ENCODE data around the gene CD58. TPM values are rescaled to one million over a fixed set of nuclear protein-coding genes. Genes with fewer than 3 reads are reported as not detected.

Gene CD58
- total RNA-seq, 2 experiments from 2014 or later = 8.1 to 8.2 TPM

GRCh38 chr1:116491700-116492357, 79.0 kb downstream of the CD58 start:
- DNase-seq = no peak
- Mint-ChIP-seq H3K4me1 (peaks cover 8% of the 10 kb centered on the region), H3K9me3 (no peaks in the 10 kb centered on the region), H3K27ac (no peak overlapping the region), H3K4me3 (no peak overlapping the region), H3K36me3 (no peaks in the 10 kb centered on the region), H3K27me3 (no peaks in the 10 kb centered on the region)

GRCh38 chr1:116490588-116490987, 80.2 kb downstream of the CD58 start:
- Mint-ChIP-seq H3K27me3 (no peaks in the 10 kb centered on the region), H3K36me3 (no peaks in the 10 kb centered on the region), H3K27ac (no peak overlapping the region), H3K9me3 (no peaks in the 10 kb centered on the region), H3K4me1 (peaks cover 5% of the 10 kb centered on the region), H3K4me3 (no peak overlapping the region)
- no peak for DNase-seq

DNA sequence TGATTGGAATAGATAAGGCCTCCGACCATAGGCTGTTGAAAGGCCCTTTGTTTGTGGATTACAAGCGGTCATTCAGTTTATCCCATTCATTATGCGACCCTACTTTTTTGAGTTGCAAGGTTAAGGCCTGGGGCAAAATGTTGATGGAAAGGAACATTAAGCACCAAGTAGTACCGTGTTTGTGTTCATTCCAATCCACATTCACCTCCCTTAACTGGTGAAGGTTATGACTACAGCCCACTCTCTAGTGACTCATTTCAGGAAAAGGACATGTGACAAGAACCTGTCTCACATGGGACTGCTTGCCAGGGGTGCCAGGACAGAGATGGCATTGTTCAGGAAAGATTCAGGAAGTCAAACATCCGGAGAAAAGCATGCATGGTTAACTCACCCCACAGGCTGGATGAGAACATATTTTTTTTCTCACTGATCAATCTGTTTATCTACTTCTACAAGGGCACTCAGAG, 81.6 kb downstream of the CD58 start:
- peaks cover 5% of the 10 kb centered on the region for H3K4me1 Mint-ChIP-seq
- no peak overlapping the region for H3K27ac Mint-ChIP-seq
- no peaks in the 10 kb centered on the region for H3K27me3 Mint-ChIP-seq
- H3K9me3 Mint-ChIP-seq = no peaks in the 10 kb centered on the region
- no peak overlapping the region for H3K4me3 Mint-ChIP-seq
- no peaks in the 10 kb centered on the region for H3K36me3 Mint-ChIP-seq
- DNase-seq = no peak

GRCh38 chr1:116488071-116488470, 82.8 kb downstream of the CD58 start:
- Mint-ChIP-seq H3K27ac (no peak overlapping the region), H3K36me3 (no peaks in the 10 kb centered on the region), H3K27me3 (no peaks in the 10 kb centered on the region), H3K9me3 (no peaks in the 10 kb centered on the region), H3K4me3 (no peak overlapping the region), H3K4me1 (peaks cover 5% of the 10 kb centered on the region)
- no peak for DNase-seq

- H3K4me3 Mint-ChIP-seq = no peak overlapping the region
- no peaks in the 10 kb centered on the region for H3K27me3 Mint-ChIP-seq
- H3K9me3 Mint-ChIP-seq = no peaks in the 10 kb centered on the region
- H3K4me1 Mint-ChIP-seq = peaks cover 4% of the 10 kb centered on the region
- no peak for DNase-seq
- no peak overlapping the region for H3K27ac Mint-ChIP-seq
- no peaks in the 10 kb centered on the region for H3K36me3 Mint-ChIP-seq
These were observed 83.2 kb downstream of the CD58 start for GRCh38 chr1:116487583-116487982.

- Mint-ChIP-seq H3K36me3 (no peaks in the 10 kb centered on the region), H3K4me3 (no peak overlapping the region), H3K4me1 (peaks cover 3% of the 10 kb centered on the region), H3K27ac (no peak overlapping the region), H3K9me3 (no peaks in the 10 kb centered on the region), H3K27me3 (no peaks in the 10 kb centered on the region)
- no peak for DNase-seq
These were observed 83.8 kb downstream of the CD58 start for GRCh38 chr1:116487031-116487430.

DNA sequence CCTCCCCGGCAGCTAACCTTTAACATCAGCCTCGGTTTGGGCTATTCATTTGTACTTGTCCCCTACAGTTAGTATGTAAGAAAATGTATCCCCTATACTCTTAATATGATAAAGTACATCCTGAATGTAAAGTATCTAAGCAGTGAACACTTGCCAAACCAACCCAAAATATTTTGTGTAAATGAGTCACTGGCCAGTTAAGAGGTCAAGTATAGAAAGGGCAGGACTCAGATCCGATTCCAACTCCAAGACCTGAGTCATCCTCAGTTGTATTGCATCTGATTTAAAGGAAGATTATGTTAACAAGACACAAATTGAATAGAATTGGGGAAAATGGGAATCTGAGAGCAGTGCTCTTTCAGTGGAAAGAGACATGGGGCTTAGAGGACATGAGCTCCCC, 84.4 kb downstream of the CD58 start:
- peaks cover 1% of the 10 kb centered on the region for H3K4me1 Mint-ChIP-seq
- H3K27ac Mint-ChIP-seq = no peak overlapping the region
- H3K9me3 Mint-ChIP-seq = no peaks in the 10 kb centered on the region
- no peaks in the 10 kb centered on the region for H3K27me3 Mint-ChIP-seq
- no peak overlapping the region for H3K4me3 Mint-ChIP-seq
- H3K36me3 Mint-ChIP-seq = no peaks in the 10 kb centered on the region
- DNase-seq = no peak

- Mint-ChIP-seq H3K9me3 (no peaks in the 10 kb centered on the region), H3K27ac (no peak overlapping the region), H3K4me3 (no peak overlapping the region), H3K4me1 (peaks cover 1% of the 10 kb centered on the region), H3K36me3 (no peaks in the 10 kb centered on the region), H3K27me3 (no peaks in the 10 kb centered on the region)
- no peak for DNase-seq
These were observed 84.8 kb downstream of the CD58 start for GRCh38 chr1:116485976-116486375.

DNA sequence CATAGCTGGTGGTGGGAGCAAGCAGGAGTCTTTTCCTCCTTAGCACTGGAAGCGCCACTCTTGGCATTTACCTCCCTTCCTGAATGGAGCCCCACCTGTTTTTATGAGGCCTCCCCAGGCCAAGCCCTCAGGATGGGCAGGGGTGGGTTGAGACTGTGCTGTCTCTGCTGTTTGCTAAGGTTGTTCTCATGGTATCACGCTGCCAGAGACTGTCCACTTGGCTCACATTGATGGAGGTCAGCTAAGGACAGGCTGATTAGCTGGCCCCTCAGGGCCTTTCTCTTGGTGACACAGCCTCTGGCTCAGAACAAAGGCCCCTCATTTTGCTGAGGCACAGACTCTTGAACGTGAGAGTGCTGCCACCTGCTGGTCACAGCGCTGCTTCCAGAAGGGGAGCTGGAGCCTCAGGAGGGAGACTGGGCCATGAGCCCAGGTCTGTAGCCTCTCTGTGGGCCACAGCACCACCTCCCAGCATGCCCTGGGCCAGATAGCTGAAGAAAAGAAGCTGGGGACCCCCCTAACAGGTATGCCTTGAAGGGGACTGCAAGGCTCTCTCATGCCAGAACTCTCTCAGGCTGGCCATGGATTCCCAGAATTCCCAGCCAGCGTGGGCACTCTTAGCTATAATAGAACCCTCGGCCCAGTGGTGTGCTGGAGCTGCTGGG, 85.6 kb downstream of the CD58 start:
- DNase-seq = peak; percentile 80
- Mint-ChIP-seq H3K4me3 (no peak overlapping the region), H3K9me3 (no peaks in the 10 kb centered on the region), H3K27ac (no peak overlapping the region), H3K4me1 (peaks cover 1% of the 10 kb centered on the region), H3K36me3 (no peaks in the 10 kb centered on the region), H3K27me3 (no peaks in the 10 kb centered on the region)

- H3K27ac Mint-ChIP-seq = no peak overlapping the region
- H3K36me3 Mint-ChIP-seq = no peaks in the 10 kb centered on the region
- H3K27me3 Mint-ChIP-seq = no peaks in the 10 kb centered on the region
- H3K9me3 Mint-ChIP-seq = no peaks in the 10 kb centered on the region
- DNase-seq = no peak
- no peaks in the 10 kb centered on the region for H3K4me1 Mint-ChIP-seq
- no peak overlapping the region for H3K4me3 Mint-ChIP-seq
These were observed 87.1 kb downstream of the CD58 start for GRCh38 chr1:116483481-116484309.

DNA sequence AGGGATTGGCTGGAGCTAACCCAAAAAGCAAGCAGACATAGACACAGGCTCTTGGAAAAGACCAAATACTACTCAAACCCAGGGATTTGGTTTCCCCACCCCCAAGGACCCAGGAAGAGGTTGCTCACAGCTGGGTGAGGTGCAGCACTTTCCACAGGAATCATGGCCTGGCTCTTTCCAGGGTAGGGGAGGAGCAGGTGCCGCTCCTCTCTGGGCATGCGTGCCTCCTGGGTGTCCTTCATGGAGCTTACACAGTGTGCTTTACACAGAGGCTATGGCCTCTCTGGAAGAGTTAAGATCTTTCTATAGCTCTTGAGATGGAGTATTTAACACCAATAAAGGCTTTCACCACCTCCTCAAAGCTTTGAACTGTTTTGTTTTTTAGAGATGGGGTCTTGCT, 88.3 kb downstream of the CD58 start:
- H3K9me3 Mint-ChIP-seq = no peaks in the 10 kb centered on the region
- H3K27ac Mint-ChIP-seq = no peak overlapping the region
- H3K36me3 Mint-ChIP-seq = no peaks in the 10 kb centered on the region
- H3K27me3 Mint-ChIP-seq = no peaks in the 10 kb centered on the region
- DNase-seq = no peak
- no peaks in the 10 kb centered on the region for H3K4me1 Mint-ChIP-seq
- no peak overlapping the region for H3K4me3 Mint-ChIP-seq

DNA sequence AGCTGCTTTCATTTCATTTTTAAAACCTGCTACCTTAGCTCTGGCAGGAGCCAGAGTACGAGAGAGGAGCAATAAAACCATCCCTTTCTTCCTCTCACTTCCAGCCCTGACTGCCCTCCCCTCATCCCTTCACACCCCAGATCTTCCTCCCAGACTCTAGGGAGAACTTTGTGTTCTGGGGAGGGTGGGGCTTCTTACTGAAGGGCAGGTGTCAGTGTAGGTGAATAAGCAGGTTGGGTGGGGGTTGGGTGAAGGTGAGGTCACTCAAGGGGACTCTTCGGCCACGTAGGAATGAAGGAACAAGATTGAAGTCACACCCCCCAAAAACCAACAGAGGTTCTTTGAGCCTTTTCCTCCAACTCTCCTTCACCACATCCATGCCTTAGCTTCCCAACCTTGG, 88.9 kb downstream of the CD58 start:
- H3K36me3 Mint-ChIP-seq = no peaks in the 10 kb centered on the region

DNA sequence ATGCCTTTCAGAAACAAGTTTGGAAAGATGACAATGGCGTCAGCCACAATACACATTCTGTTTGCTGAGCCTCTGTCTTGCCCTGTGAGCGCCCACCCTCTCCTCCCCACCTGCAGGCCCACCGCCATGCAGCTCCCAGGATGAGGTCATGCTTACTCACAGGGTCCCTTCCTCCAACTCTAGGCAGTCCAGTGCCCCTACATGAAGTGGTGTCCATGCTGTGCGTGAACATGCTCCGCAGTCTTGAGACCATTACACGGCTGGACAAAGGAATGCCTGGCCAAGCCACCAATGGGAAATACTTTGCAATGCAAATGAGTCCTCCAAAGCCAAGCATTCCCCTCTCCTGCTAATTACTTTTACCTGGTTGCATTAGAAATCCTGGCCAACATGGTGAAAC, 92.2 kb downstream of the CD58 start:
- DNase-seq = no peak
- H3K9me3 Mint-ChIP-seq = no peaks in the 10 kb centered on the region
- no peaks in the 10 kb centered on the region for H3K4me1 Mint-ChIP-seq
- no peaks in the 10 kb centered on the region for H3K27me3 Mint-ChIP-seq
- no peak overlapping the region for H3K4me3 Mint-ChIP-seq
- H3K27ac Mint-ChIP-seq = no peak overlapping the region
- no peaks in the 10 kb centered on the region for H3K36me3 Mint-ChIP-seq

More for the DNA sequence above, 88.9 kb downstream of the CD58 start:
- no peaks in the 10 kb centered on the region for H3K9me3 Mint-ChIP-seq
- no peaks in the 10 kb centered on the region for H3K4me1 Mint-ChIP-seq
- H3K4me3 Mint-ChIP-seq = no peak overlapping the region
- H3K27ac Mint-ChIP-seq = no peak overlapping the region
- no peak for DNase-seq
- no peaks in the 10 kb centered on the region for H3K27me3 Mint-ChIP-seq

DNA sequence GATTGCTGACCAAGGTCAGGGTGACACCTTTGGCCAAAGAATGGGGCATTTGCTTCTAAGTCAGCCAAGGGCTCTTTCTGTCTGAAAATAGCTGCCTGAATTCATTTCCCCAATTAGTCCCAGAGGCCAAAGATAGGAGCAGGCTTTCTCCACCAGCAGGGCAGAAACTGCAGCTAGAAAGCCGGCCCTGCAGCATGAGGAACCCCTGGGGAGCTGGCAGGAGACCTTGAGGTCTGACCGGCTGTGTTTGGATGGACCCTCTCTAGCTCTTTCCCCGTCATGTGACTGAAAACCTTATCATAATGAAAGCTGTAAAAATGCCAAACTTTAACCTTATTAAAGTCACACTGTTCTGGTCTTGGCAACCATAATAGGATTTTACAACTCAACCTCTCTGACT, 93.4 kb downstream of the CD58 start:
- no peak overlapping the region for H3K4me3 Mint-ChIP-seq
- no peak overlapping the region for H3K27ac Mint-ChIP-seq
- no peaks in the 10 kb centered on the region for H3K9me3 Mint-ChIP-seq
- no peaks in the 10 kb centered on the region for H3K27me3 Mint-ChIP-seq
- H3K4me1 Mint-ChIP-seq = no peaks in the 10 kb centered on the region
- DNase-seq = no peak
- H3K36me3 Mint-ChIP-seq = no peaks in the 10 kb centered on the region

DNA sequence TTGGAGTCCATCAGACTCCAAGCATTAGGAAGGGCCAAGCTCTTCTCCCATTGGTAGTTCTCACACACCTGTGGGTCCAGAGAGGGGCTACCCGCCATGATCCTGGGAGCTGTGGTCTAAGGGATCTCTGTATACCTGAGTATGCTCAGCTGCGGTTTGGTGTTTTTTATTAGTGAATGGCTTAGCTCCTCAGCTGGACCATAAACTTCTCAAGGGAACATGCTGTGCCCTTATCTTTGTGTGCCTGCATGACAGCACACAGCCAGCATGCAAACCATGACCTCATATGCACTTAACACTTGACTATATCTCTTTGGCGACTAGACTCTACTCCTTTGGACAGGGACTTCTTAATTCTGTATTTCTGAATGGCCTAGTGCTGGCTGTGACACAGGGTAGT, 94.5 kb downstream of the CD58 start:
- Mint-ChIP-seq H3K4me3 (no peak overlapping the region), H3K27ac (no peak overlapping the region), H3K36me3 (no peaks in the 10 kb centered on the region), H3K4me1 (no peaks in the 10 kb centered on the region), H3K9me3 (no peaks in the 10 kb centered on the region), H3K27me3 (no peaks in the 10 kb centered on the region)
- DNase-seq = no peak

Data from activated naive CD8-positive, alpha-beta T cell treated with anti-CD3 and anti-CD28 coated beads for 36 hours (primary cell).